B cell (primary cell): ENCODE measurements around the gene TSSK6.

Experiments
- CTCF ChIP-seq: fragments of 200-600 bp; IDR thresholded peaks from one replicate; pipeline ENCODE4 v1.8.0; 2022; ENCODE audit warnings: antibody characterized with exemption, mild to moderate bottlenecking
- EZH2 ChIP-seq: IDR thresholded peaks from 2 replicates; pipeline ENCODE4 v1.6.1; 2012; ENCODE audit warnings: borderline replicate concordance, low read depth, mild to moderate bottlenecking, moderate library complexity, low read length; ENCODE audit not compliant: insufficient read depth, poor library complexity, severe bottlenecking

GRCh38 chr19:19523177-19523576 is 7.8 kb upstream of the TSSK6 start:
- TF ChIP-seq CTCF (no peak), EZH2 (no peak)
